Breast epithelium (tissue), 4 donors: ENCODE data around the gene F2. TPM values are rescaled to one million over a fixed set of nuclear protein-coding genes. Genes with fewer than 3 reads are reported as not detected.

Source experiments
- DNase-seq, 2 donors: peaks; one replicate each; pipeline ENCODE4 v3.0.0-alpha.2; 2019; ENCODE audit warnings: low spot score in 2 of 2
- H3K27ac ChIP-seq, 2 donors: fragments of 200-600 bp; sonication (generic) in 1 of 2; one replicate each; pipeline ENCODE4 v1.5.1; 2016 to 2019; ENCODE audit warnings: mild to moderate bottlenecking in 1 of 2
- H3K27me3 ChIP-seq, 2 donors: fragments of 200-600 bp; sonication (generic) in 1 of 2; one replicate each; pipeline versions ENCODE4 v1.5.1 to v1.6.0; 2017 to 2019; ENCODE audit warnings: control low read depth in 1 of 2, mild to moderate bottlenecking in 1 of 2
- H3K36me3 ChIP-seq: fragments of 200-600 bp; one replicate; pipeline ENCODE4 v1.5.1; 2019
- H3K4me1 ChIP-seq, 2 donors: fragments of 200-600 bp; sonication (generic); one replicate each; pipeline ENCODE4 v1.5.1; 2016 to 2019; ENCODE audit warnings: control low read depth in 1 of 2
- H3K4me3 ChIP-seq, 3 donors: fragments of 200-600 bp; sonication (generic); 1 replicate in 2 of 3; 2 replicates in 1 of 3; pipeline ENCODE4 v1.5.1; 2016 to 2019; ENCODE audit warnings: mild to moderate bottlenecking in 3 of 3, moderate library complexity in 2 of 3
- H3K9me3 ChIP-seq, 2 donors: fragments of 200-600 bp; sonication (generic) in 1 of 2; one replicate each; pipeline ENCODE4 v1.5.1; 2016 to 2019; ENCODE audit warnings: control low read depth in 1 of 2
- POLR2A ChIP-seq: fragments of 450-650 bp; IDR thresholded peaks from one replicate; pipeline ENCODE4 v1.6.1; 2016; ENCODE audit warnings: antibody characterized with exemption, mild to moderate bottlenecking, moderate library complexity
- POLR2AphosphoS5 ChIP-seq, 3 donors: sonication (generic); formaldehyde crosslinking; IDR thresholded peaks; one replicate each; pipeline ENCODE4 v1.6.1; 2017; ENCODE audit warnings: antibody characterized with exemption in 3 of 3
- intact Hi-C: fragments of 100-400 bp; cut with DNase I; formaldehyde crosslinking; loops from one replicate; pipeline ENCODE4 v1.15.1; 2023; ENCODE audit warnings: low total_unique reads
- total RNA-seq, 3 donors: library from RNA; depleted of rRNA; stranded (reverse); fragments of >200 nt; gene quantifications; one replicate each; pipeline ENCODE4 v1.1.0, GENCODE V29; 2016
- TF ChIP-seq, protein P1 (sequence below), 3 donors: fragments of 450-650 bp; IDR thresholded peaks; one replicate each; pipeline ENCODE4 v1.5.1; 2016 to 2017; ENCODE audit warnings: antibody characterized with exemption in 3 of 3, mild to moderate bottlenecking in 3 of 3, moderate library complexity in 3 of 3

F2 gene
- total RNA-seq, 3 donors from 2014 or later: not detected

DNA sequence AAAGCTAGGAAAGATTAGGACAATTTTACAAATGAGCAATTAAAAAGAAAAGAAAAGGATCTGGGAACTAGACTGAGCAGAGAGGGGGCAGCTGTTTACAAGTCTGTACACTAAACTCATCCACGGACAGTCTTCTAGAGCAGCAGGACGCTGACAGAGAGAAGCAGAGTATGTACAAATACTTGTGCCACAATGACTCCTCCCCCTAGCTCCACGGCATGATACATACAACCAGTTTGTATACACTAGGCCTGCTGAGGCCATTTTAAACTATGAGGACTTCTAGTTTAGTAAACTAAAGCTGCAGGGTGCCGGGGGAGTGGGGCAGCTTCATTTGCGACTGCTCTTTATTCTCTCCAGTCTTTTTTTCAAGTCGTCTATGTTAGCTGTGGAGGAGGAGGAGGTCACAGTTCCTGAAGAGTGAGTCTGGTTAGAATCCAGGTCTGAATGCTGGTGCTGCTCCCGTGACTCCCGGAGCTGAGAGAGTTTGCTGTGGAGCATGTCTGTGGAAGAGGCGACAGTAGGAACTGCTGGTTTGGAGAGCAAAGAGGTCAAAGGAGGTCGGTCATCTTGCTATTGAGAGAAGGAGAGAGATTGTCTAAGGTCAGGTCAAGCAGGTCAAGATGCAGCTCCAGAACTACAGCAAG lies 24.8 kb downstream of the F2 start:
- H3K4me3 ChIP-seq: no peak overlapping the region
- H3K9me3 ChIP-seq: no peaks in the 10 kb centered on the region
- H3K36me3 ChIP-seq: peaks cover 7% of the 10 kb centered on the region
- no peaks in the 10 kb centered on the region for H3K27me3 ChIP-seq
- no peaks in the 10 kb centered on the region for H3K4me1 ChIP-seq
- no peak overlapping the region for H3K27ac ChIP-seq
- no peak for DNase-seq
- intact Hi-C loops: no loop called here
- no peak for TF ChIP-seq POLR2A
- no peak for TF ChIP-seq POLR2AphosphoS5 (IDR thresholded peaks at IDR 0.05)
- TF ChIP-seq, protein P1, sequence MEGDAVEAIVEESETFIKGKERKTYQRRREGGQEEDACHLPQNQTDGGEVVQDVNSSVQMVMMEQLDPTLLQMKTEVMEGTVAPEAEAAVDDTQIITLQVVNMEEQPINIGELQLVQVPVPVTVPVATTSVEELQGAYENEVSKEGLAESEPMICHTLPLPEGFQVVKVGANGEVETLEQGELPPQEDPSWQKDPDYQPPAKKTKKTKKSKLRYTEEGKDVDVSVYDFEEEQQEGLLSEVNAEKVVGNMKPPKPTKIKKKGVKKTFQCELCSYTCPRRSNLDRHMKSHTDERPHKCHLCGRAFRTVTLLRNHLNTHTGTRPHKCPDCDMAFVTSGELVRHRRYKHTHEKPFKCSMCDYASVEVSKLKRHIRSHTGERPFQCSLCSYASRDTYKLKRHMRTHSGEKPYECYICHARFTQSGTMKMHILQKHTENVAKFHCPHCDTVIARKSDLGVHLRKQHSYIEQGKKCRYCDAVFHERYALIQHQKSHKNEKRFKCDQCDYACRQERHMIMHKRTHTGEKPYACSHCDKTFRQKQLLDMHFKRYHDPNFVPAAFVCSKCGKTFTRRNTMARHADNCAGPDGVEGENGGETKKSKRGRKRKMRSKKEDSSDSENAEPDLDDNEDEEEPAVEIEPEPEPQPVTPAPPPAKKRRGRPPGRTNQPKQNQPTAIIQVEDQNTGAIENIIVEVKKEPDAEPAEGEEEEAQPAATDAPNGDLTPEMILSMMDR (IDR thresholded peaks at IDR 0.05): no peak

DNA sequence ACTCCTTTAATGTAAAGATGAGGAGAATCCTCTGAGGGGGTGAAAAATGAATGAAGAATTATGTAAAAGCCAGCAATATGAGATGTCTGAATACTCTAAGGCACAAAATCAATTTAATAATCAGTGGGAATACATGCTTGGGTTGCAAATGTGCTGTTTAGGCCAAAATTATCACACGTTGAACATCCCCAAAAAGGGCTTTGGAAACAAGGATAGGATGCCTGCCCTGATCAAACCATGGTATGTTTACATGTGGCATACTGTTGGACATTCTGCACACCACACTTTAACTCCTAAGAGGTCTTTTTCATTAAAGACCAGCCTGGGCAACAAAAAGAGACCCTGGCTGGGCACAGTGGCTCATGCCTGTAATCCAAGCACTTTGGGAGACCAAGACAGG lies 26.3 kb downstream of the F2 start:
- no peaks in the 10 kb centered on the region for H3K27me3 ChIP-seq
- no peak for DNase-seq
- H3K4me3 ChIP-seq: no peak overlapping the region
- H3K36me3 ChIP-seq: peaks cover 9% of the 10 kb centered on the region
- H3K4me1 ChIP-seq: no peaks in the 10 kb centered on the region
- no peaks in the 10 kb centered on the region for H3K9me3 ChIP-seq
- no peak overlapping the region for H3K27ac ChIP-seq
- intact Hi-C loops: no loop called here
- no peak for TF ChIP-seq POLR2A
- TF ChIP-seq, protein P1 (IDR thresholded peaks at IDR 0.05): no peak
- no peak for TF ChIP-seq POLR2AphosphoS5 (IDR thresholded peaks at IDR 0.05)

DNA sequence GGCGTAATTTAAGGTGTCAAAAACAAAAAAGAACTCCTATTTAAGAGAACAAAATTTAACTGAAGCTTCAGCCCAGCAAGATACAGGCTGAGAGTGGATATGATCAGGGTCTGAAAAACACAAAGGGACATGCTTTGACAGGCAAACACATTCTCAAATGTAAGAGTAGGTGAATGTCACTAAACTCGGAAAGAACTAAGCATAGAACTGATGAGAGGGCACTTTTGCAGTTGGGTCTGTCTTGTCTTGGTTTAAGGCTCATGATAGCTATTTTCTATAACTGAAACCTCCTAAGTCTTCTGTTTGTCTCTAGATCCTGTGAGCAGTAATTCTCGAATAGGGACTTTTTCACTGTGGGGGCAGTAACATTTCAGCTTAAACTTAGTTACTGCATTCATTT lies 27.0 kb downstream of the F2 start:
- no peak for DNase-seq
- no peak overlapping the region for H3K27ac ChIP-seq
- intact Hi-C loops: no loop called here
- H3K4me1 ChIP-seq: no peaks in the 10 kb centered on the region
- no peaks in the 10 kb centered on the region for H3K27me3 ChIP-seq
- H3K36me3 ChIP-seq: peaks cover 14% of the 10 kb centered on the region
- H3K9me3 ChIP-seq: no peaks in the 10 kb centered on the region
- TF ChIP-seq POLR2AphosphoS5 (IDR thresholded peaks at IDR 0.05) (no peak), POLR2A (no peak)
- TF ChIP-seq, protein P1 (IDR thresholded peaks at IDR 0.05): no peak
- no peak overlapping the region for H3K4me3 ChIP-seq

DNA sequence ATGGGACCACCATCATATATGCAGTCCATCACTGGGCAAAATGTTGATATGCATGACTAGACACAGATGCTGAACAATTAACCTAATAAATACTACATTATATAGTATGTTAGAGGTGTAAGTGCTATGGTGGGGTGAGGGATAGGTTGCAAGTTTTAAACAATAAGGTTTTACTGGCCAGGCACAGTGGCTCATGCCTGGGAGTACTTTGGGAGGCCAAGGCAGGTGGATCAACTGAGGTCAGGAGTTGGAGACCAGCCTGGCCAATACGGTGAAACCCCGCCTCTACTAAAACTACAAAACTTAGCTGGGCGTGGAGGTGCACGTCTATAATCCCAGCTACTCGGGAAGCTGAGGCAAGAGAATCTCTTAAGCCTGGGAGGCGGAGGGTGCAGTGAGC lies 28.1 kb downstream of the F2 start:
- Histone ChIP-seq H3K27me3 (no peaks in the 10 kb centered on the region), H3K27ac (no peak overlapping the region), H3K36me3 (peaks cover 14% of the 10 kb centered on the region), H3K4me3 (no peak overlapping the region), H3K9me3 (no peaks in the 10 kb centered on the region), H3K4me1 (no peaks in the 10 kb centered on the region)
- no peak for DNase-seq
- TF ChIP-seq POLR2AphosphoS5 (IDR thresholded peaks at IDR 0.05): no peak
- no peak for TF ChIP-seq POLR2A
- TF ChIP-seq, protein P1 (IDR thresholded peaks at IDR 0.05): no peak
- intact Hi-C loops: no loop called here

DNA sequence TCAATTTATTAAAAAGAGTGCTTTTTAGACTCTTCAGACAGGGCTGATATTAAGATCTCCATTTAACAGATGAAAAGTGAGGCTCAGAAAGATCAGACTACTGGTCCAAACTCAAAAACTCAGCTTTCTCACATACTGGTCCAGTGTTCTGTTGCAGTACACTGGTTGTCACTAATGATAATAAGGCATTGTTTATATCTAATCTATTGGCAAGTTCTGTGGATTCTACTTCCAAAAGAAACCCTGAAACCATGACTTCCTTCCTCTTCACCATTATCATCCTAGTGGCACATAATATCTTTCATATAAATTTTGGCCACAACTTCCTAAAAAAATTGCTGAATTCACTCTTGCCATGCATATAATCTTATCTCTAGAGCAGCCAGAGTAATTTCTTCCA lies 36.9 kb downstream of the F2 start:
- H3K4me3 ChIP-seq: no peak overlapping the region
- peaks cover 24% of the 10 kb centered on the region for H3K36me3 ChIP-seq
- H3K9me3 ChIP-seq: no peaks in the 10 kb centered on the region
- H3K4me1 ChIP-seq: no peaks in the 10 kb centered on the region
- intact Hi-C loops: no loop called here
- TF ChIP-seq POLR2A: no peak
- no peak for TF ChIP-seq POLR2AphosphoS5 (IDR thresholded peaks at IDR 0.05)
- TF ChIP-seq, protein P1 (IDR thresholded peaks at IDR 0.05): no peak
- no peak for DNase-seq
- H3K27me3 ChIP-seq: no peaks in the 10 kb centered on the region
- H3K27ac ChIP-seq: no peak overlapping the region
